ENCODE data around the gene GOLT1A.

DNA sequence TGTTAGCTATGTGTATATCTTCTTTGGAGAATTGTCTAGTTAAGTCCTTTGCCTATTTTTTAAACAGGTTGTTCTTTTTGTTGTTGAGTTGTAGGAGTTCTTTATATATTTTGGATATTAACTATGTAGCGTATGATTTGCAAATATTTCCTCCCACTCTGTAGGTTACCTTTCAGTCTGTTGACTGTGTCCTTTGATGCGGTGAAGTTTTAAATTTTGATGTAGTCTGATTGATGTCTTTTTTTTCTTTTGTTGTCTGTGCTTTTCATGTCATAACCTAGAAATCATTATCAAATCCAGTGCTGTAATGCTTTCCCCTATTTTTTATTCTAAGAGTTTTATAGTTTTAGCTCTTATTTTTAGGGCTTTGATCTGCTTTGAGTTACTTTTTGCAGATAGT is 8.8 kb downstream of the GOLT1A start:
- TF ChIP-seq EZH2 (IDR thresholded peaks at IDR 0.05; ENCODE audit: borderline replicate concordance, low read depth, low read length, severe bottlenecking) = no peak
- no peak for TF ChIP-seq CTCF (IDR thresholded peaks at IDR 0.05; ENCODE audit: borderline replicate concordance, extremely low read depth, low read length, poor library complexity, severe bottlenecking)
